Astrocyte of the spinal cord (primary cell): ENCODE data around the gene ZBTB16.
A peak's percentile ranks its signal among the peaks of the same experiment; 100 is the strongest.

Experiments used
- DNase-seq: peaks from one replicate; pipeline ENCODE4 v3.0.0; 2011; ENCODE audit warnings: low read depth, low spot score
- H3K4me3 ChIP-seq: 2 replicates; pipeline ENCODE4 v1.5.1; 2011; ENCODE audit warnings: low read depth, mild to moderate bottlenecking, low read length, moderate library complexity
- in situ Hi-C: cut with HindIII; loops from 2 replicates; pipeline ENCODE4 v1.10.0; 2017; ENCODE audit warnings: low sequenced_read_pairs
- TF ChIP-seq, protein P1 (sequence below): IDR thresholded peaks from 2 replicates; pipeline ENCODE4 v1.5.1; 2012; ENCODE audit warnings: low read depth, mild to moderate bottlenecking, low read length, inconsistent platforms

Gene ZBTB16

DNA sequence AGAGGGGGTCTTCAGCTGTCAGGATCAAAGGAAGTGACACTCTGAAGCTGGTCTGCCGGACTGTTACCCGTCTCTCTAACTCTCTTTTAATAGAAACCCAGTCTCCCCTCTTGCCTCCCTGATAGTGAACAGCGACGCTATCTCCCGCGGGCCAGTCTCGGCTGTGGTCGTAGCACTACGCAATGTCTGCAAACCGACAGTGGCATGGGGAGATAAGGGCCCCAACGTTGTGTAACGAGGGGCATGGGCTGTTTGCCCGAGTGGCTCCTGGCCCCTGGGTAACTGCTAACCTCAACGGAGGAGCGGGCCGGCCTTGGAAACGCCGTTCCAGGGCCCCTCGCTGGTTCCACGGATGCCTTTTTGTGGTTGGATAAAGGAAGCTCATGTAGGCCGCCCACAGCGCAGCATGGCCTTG, 23.3 kb downstream of the ZBTB16 start:
- TF ChIP-seq, protein P1, sequence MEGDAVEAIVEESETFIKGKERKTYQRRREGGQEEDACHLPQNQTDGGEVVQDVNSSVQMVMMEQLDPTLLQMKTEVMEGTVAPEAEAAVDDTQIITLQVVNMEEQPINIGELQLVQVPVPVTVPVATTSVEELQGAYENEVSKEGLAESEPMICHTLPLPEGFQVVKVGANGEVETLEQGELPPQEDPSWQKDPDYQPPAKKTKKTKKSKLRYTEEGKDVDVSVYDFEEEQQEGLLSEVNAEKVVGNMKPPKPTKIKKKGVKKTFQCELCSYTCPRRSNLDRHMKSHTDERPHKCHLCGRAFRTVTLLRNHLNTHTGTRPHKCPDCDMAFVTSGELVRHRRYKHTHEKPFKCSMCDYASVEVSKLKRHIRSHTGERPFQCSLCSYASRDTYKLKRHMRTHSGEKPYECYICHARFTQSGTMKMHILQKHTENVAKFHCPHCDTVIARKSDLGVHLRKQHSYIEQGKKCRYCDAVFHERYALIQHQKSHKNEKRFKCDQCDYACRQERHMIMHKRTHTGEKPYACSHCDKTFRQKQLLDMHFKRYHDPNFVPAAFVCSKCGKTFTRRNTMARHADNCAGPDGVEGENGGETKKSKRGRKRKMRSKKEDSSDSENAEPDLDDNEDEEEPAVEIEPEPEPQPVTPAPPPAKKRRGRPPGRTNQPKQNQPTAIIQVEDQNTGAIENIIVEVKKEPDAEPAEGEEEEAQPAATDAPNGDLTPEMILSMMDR, result no peak
- no peak overlapping the region for H3K4me3 ChIP-seq
- in situ Hi-C loops, result no loop called here
- peak; percentile 23 for DNase-seq

DNA sequence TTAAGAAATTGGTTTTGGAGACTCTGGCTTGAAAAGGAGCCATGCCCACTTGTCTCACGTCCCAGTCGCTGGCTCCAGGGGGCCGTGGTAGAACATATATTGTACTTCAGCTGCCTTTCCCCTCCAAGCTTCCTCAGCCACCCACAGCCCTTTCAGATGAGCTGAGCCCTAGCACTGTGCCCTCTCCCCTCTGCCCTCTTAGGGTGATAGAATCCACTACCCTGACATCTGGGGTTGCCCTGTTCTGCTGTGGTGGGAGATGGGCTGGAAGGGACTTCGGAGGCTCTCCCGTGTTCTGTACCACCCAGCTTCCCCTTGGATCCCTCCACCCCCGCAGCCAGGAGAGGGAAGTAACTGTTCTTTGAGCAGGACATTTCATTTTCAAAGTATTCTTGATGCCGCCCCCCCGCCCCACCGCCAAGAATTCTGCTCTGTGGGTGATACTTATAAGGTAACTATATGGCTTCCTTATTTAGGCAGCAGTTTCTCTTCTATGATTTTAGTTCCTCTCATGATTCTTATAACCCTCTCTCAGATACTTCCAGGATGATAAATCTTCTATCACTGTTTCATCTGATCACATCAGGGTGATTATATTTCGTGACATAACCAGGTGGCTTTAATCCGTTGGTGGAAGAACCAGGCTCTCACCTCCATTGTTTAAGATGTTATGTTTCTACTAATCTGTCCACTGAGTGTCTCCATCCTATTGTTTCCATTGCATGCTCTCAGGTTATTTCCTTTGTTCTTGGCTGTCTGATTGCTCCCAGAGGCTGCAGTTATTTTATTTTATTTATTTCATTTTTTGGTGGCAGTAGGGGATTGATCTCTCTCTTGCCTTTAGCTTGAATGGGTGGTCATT, 24.1 kb downstream of the ZBTB16 start:
- in situ Hi-C loops, result no loop called here
- H3K4me3 ChIP-seq, result no peak overlapping the region
- DNase-seq, result no peak
- TF ChIP-seq, protein P1, result no peak

DNA sequence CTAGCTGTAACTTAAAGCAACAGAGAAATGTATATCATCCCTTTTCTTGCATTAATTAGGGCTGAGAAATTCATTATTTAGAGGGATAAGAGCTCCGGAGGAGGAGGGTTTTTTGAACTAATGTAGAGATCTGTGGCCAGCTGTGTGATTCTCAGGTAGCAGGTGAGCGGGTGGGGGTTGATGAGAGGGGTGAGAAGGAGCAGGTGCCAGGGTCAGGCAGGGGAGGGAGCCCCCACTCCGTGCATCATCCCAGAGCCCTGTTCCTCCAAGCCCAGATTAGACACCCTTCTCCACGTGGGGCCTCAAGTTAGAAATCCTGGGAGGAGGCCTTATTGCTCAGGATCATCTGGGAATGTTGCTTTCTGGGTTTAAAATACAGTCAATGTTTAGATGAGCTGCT, 24.9 kb downstream of the ZBTB16 start:
- in situ Hi-C loops, result no loop called here

GRCh38 chr11:114085965-114086793, 26.7 kb downstream of the ZBTB16 start:
- no peak overlapping the region for H3K4me3 ChIP-seq
- TF ChIP-seq, protein P1, result no peak
- in situ Hi-C loops, result no loop called here
- no peak for DNase-seq

More for the DNA sequence above, 24.9 kb downstream of the ZBTB16 start:
- no peak for DNase-seq
- TF ChIP-seq, protein P1, result no peak
- no peak overlapping the region for H3K4me3 ChIP-seq

- H3K4me3 ChIP-seq, result no peak overlapping the region
- TF ChIP-seq, protein P1, result no peak
- in situ Hi-C loops, result no loop called here
- DNase-seq, result no peak
These were observed 27.5 kb downstream of the ZBTB16 start for GRCh38 chr11:114087025-114087424.

- TF ChIP-seq, protein P1, result no peak
- H3K4me3 ChIP-seq, result no peak overlapping the region
- peak; percentile 35 for DNase-seq
- in situ Hi-C loops, result no loop called here
These were observed 28.7 kb downstream of the ZBTB16 start for GRCh38 chr11:114088216-114088615.
